Inferior parietal cortex (tissue), 1 donor: Measurements from ENCODE around the gene BMP4.

Experiments
- DNase-seq: peaks from one replicate; pipeline ENCODE4 v3.0.0-alpha.2; 2016; ENCODE audit errors: extremely low spot score

BMP4 gene

GRCh38 chr14:53964249-53964648 is 7.6 kb upstream of the BMP4 start:
- no peak for DNase-seq

DNA sequence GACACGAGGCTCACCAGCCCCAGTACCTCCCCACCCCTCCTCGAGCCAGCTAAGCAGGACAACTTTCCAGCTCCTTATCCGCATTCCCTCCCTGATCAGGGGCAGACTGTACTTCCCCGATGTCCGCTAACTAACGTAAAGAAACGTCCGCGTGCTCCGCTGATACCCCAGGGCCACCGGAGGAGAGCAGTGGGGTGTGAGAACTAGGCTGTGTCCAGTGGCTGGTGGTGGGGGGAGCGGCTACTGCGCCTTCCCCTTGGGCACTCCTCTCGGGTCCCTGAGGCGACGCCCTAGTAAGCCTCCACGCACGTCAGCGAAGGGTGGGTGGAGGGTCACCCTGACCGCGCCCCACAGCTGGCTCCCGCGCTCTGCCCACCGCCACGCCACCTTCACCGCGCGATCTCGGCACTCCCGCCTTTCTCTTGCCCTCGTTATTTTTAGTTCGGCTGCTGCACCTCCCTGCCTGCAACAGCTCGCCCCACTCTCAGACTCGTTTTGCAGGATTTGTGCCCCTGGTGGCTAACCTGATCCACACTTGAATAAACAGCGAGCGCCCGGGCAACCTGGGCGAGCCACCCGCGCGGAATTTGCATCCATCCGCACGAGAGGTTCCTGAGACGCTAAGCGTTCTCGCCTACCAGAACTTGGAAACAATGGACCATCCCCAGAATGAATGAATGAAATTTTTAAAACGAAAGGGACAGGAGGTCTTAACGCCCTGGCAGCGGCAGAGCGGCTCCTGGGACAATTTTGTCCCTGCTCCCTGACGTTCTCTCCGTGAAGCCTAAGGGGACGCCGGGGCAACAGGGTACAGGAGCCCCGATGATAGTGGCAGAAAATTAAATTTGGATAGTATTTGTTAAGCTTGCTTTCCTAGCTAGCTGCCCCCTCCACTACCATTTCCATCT is 6.9 kb upstream of the BMP4 start:
- DNase-seq = no peak

DNA sequence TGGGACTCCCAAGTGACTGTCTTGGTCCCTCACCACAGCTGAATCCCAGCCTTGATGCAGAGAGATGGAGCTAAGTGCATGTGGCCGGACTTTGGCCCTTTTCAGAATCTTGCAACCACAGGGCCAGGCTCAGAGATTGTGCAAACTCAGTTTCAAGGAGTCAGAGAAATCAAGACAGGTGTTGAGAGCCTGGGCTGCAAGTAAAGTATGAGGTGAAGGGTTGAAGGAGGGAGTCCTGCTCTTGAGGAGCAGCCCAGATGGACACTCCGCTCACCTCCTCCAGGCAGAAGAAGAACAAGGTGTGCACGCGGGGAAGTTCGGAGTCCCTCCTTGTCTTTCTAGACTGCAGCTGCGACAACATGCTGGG is 6.3 kb upstream of the BMP4 start:
- no peak for DNase-seq

DNA sequence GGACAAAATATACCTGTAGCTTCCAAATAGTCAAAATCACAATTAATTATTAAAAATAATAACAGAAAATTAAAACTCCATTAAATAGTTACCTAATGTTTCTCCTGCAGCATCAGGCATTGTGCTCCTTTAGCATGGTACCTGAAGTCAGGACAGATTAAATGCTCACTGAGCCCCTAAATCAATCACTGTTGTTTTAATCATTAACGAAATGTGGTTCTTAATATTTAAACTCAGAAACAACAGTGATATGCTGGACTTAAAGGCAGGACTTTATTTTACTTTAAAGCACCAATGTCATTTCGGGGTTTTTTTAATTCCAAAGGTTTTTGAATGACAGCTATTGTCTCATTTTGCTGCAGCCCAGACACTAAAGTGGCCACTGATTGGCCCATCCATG is 2.0 kb upstream of the BMP4 start:
- DNase-seq = no peak

GRCh38 chr14:53957739-53958138 is 1.1 kb upstream of the BMP4 start:
- DNase-seq = no peak

- no peak for DNase-seq
Measured at GRCh38 chr14:53955671-53956426, 776 bp downstream of the BMP4 start.

GRCh38 chr14:53955229-53955556 is 1.4 kb downstream of the BMP4 start:
- no peak for DNase-seq

- no peak for DNase-seq
Measured at GRCh38 chr14:53954551-53955228, 1.9 kb downstream of the BMP4 start.

DNA sequence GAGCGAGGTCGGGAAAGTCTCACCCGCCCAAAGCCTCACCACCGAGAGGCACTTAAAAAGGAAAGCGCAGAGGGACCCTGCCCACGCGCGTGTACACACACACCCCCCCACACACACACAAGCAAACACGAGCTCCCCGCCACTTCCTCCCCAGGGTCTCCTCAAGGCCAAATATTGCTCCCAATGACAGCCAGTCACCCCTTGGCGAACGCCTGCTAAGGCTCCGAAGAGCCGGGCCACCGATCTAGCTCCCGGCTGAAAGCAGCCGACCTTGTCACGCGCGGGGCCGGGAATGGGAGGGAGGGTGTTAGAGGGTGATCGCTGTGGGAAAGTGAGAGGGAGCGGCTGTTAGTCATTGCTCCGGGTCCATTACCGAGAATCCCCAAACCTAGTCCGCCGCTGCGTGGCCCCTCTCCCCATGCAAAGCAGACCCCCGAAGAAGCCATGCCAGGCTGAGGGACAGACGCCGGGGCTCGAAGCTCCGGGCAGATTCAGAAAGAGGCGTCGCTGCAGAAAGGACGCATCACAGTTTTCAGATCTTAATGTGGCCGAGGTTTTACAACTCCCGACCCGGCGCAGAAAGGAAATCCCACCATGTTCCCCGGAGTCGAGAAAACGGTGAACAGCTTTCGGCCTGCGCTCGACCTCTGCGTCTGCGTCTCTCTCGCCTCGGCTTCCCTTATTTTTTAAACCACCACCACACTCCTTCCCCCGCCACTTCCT is 2.6 kb downstream of the BMP4 start:
- DNase-seq = no peak

DNA sequence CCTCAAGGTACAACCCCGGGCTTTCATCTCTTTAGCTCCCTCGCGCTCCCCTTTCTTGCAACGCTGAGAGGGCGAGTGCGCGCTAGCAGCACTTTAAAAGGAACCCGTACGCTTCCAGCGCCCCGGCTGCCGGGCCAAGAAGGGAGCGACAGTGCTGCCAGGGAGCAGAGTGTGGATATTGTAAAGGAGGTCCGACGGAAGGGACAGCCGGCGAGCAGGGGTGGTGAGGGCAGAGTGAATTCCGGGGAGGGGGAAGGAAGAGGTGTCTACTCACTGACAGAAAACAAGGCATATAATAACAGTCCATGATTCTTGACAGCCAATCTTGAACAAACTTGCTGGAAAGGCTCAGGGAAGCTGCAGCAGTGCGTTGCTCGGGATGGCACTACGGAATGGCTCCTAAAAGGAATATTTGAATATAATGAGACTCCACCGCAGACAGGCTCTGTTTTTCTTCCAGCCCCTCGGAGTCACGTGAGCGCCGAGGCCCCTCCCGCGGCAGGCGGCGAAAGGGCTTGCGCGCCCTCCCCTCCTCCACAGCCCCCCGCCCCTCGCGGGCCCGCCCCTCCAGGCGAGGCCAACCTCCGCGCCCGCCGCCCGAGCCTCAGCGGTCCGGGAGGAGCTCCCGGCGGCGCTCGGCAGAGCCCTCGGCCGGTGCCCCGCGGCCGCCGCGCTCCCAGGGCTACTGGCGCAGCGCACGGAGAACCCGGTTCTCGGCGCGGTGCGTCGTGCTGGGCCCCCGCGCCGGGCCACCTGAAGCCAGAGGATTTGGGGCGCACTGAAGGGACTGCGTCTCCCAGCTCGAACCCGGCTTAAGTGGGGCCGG is 3.4 kb downstream of the BMP4 start:
- DNase-seq = peak; percentile 26

GRCh38 chr14:53952533-53952932 is 4.1 kb downstream of the BMP4 start:
- DNase-seq = no peak

GRCh38 chr14:53951627-53952303 is 4.9 kb downstream of the BMP4 start:
- no peak for DNase-seq

DNA sequence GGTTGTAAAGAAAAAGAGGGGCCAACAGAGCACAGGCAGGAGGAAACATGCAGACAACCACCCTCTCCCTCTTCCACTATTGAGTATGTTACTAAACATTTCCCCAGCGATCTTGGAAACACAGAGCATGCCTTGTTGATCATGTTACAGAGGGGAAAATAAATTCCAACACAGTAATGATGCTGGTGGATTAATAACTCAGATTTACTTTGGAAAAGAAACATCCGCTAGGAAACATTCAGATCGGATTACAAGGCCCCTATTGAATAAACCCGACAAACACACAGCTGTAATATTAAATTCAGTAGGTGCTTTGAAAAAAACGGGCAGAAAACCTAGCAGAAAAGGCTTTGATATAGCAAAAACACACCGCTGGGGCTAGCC is 5.4 kb downstream of the BMP4 start:
- no peak for DNase-seq

DNA sequence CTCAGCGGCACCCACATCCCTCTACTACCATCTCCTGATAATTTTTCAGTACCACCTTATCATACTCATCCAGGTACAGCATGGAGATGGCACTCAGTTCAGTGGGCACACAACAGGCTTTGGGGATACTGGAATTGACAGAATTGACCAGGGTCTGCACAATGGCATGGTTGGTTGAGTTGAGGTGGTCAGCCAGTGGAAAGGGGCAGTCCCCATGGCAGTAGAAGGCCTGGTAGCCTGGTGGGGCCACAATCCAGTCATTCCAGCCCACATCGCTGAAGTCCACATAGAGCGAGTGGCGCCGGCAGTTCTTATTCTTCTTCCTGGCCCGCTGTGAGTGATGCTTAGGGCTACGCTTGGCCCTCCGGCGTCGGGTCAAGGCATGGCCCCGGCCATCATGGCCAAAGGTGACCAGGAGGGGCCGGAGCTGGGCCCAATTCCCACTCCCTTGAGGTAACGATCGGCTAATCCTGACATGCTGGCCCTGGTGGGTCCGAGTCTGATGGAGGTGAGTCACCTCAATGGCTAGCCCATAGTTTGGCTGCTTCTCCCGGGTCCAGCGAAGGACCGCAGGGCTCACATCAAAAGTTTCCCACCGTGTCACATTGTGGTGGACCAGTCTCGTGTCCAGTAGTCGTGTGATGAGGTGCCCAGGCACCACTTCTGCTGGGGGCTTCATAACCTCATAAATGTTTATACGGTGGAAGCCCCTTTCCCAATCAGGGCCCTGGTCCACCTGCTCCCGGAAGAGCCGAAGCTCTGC is 6.4 kb downstream of the BMP4 start:
- DNase-seq = no peak

GRCh38 chr14:53949201-53949600 is 7.4 kb downstream of the BMP4 start:
- no peak for DNase-seq

GRCh38 chr14:53948205-53948884 is 8.3 kb downstream of the BMP4 start:
- no peak for DNase-seq

GRCh38 chr14:53947452-53948204 is 9.0 kb downstream of the BMP4 start:
- DNase-seq = no peak

DNA sequence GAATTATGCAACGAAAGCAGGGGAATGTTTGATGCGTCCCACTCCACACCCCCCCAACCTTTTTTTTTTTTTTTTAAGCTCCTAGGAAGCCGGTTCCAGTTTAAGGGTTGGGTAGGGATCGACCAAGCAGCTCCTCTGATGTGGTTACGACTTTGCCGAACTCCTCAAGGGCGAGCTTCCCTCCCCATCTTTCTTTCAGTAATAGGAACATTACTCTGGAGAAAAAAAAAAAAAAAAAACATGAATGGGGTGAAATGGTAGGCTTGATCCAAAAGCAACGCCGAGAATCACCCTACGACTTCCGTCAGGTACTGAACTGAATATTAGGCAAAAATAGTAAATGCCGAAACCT is 9.6 kb downstream of the BMP4 start:
- no peak for DNase-seq
